K562 (cell line): ENCODE measurements around the gene SNCG. TPM values are rescaled to one million over a fixed set of nuclear protein-coding genes. Genes with fewer than 3 reads are reported as not detected.

Source experiments
- polyA plus RNA-seq, 8 experiments: library from polyadenylated mRNA; depleted of rRNA in 4 of 8; stranded (reverse) in 5 of 8; unstranded in 3 of 8; fragments of >200 nt; fragmentation: Nextera tagmentation in 2 of 8; fragmentation: Illumina TruSeq in 1 of 8; extraction: Ambion mirVana in 2 of 8; extraction: Trizol in 1 of 8; gene quantifications; 2 replicates each; pipeline versions ENCODE4 v1.2.1 to v1.2.3, GENCODE V29; 2011 to 2014; ENCODE audit warnings: inconsistent platforms in 1 of 8, missing spikeins in 1 of 8
- total RNA-seq, 7 experiments: library from RNA; depleted of rRNA in 6 of 7; stranded (reverse); fragments of >200 nt in 6 of 7; fragmentation: Illumina TruSeq in 2 of 7; extraction: Trizol in 2 of 7; gene quantifications; 2 replicates each; pipeline versions ENCODE4 v1.2.1 to v1.2.3, GENCODE V29; 2011 to 2021; ENCODE audit warnings: low replicate concordance in 1 of 7
- TF ChIP-seq, protein P1 (sequence below): sonication (generic); formaldehyde crosslinking; IDR thresholded peaks from 2 replicates; pipeline ENCODE4 v1.8.0; 2023; ENCODE audit warnings: missing genetic modification reagents, mild to moderate bottlenecking, borderline replicate concordance
- TF ChIP-seq, protein P2 (sequence below): fragments of 250-450 bp; sonication (Bioruptor Pico); IDR thresholded peaks from 2 replicates; pipeline ENCODE4 v1.5.0; 2021
- TF ChIP-seq, protein P3 (sequence below): fragments of 250-450 bp; sonication (Bioruptor Pico); IDR thresholded peaks from 2 replicates; pipeline ENCODE4 v1.8.0; 2022; ENCODE audit warnings: moderate library complexity, mild to moderate bottlenecking, inconsistent platforms

Gene SNCG
- total and polyA plus RNA-seq, 9 of the 15 experiments (the other 6 are each of a cell fraction or from before 2014, with no cell fraction given): 9.8 to 146 (median 93.6) TPM

DNA sequence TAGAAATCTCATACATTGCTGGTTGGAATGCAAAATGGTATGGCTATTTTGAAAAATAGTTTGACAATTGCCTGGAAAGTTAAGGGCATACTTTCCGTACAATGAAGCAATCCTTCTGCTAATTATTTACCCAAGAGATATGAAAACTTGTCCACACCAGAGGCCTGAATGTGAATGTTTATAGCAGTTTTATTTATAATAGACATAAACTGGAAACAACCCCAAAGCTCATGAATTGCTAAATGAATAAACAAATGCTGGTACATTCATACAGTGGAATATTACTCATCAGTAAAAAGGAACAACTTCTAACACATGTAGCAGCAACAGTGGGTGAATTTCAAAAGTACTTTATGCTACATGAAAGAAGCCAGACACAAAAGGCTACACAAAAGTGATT lies 43.7 kb upstream of the SNCG start (continued):
- TF ChIP-seq, protein P1, sequence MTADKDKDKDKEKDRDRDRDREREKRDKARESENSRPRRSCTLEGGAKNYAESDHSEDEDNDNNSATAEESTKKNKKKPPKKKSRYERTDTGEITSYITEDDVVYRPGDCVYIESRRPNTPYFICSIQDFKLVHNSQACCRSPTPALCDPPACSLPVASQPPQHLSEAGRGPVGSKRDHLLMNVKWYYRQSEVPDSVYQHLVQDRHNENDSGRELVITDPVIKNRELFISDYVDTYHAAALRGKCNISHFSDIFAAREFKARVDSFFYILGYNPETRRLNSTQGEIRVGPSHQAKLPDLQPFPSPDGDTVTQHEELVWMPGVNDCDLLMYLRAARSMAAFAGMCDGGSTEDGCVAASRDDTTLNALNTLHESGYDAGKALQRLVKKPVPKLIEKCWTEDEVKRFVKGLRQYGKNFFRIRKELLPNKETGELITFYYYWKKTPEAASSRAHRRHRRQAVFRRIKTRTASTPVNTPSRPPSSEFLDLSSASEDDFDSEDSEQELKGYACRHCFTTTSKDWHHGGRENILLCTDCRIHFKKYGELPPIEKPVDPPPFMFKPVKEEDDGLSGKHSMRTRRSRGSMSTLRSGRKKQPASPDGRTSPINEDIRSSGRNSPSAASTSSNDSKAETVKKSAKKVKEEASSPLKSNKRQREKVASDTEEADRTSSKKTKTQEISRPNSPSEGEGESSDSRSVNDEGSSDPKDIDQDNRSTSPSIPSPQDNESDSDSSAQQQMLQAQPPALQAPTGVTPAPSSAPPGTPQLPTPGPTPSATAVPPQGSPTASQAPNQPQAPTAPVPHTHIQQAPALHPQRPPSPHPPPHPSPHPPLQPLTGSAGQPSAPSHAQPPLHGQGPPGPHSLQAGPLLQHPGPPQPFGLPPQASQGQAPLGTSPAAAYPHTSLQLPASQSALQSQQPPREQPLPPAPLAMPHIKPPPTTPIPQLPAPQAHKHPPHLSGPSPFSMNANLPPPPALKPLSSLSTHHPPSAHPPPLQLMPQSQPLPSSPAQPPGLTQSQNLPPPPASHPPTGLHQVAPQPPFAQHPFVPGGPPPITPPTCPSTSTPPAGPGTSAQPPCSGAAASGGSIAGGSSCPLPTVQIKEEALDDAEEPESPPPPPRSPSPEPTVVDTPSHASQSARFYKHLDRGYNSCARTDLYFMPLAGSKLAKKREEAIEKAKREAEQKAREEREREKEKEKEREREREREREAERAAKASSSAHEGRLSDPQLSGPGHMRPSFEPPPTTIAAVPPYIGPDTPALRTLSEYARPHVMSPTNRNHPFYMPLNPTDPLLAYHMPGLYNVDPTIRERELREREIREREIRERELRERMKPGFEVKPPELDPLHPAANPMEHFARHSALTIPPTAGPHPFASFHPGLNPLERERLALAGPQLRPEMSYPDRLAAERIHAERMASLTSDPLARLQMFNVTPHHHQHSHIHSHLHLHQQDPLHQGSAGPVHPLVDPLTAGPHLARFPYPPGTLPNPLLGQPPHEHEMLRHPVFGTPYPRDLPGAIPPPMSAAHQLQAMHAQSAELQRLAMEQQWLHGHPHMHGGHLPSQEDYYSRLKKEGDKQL (CRISPR knock-in tag): no peak
- TF ChIP-seq, protein P2, sequence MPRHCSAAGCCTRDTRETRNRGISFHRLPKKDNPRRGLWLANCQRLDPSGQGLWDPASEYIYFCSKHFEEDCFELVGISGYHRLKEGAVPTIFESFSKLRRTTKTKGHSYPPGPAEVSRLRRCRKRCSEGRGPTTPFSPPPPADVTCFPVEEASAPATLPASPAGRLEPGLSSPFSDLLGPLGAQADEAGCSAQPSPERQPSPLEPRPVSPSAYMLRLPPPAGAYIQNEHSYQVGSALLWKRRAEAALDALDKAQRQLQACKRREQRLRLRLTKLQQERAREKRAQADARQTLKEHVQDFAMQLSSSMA (CRISPR knock-in tag): no peak
- TF ChIP-seq, protein P3, sequence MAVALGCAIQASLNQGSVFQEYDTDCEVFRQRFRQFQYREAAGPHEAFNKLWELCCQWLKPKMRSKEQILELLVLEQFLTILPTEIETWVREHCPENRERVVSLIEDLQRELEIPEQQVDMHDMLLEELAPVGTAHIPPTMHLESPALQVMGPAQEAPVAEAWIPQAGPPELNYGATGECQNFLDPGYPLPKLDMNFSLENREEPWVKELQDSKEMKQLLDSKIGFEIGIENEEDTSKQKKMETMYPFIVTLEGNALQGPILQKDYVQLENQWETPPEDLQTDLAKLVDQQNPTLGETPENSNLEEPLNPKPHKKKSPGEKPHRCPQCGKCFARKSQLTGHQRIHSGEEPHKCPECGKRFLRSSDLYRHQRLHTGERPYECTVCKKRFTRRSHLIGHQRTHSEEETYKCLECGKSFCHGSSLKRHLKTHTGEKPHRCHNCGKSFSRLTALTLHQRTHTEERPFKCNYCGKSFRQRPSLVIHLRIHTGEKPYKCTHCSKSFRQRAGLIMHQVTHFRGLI (CRISPR knock-in tag): no peak
- TF ChIP-seq, all 486 proteins: peak for 0
